Activated naive CD8-positive, alpha-beta T cell (primary cell): ENCODE measurements around the gene VMA21.

Source experiments
- H3K27ac Mint-ChIP-seq: one replicate; pipeline ENCODE4 v1.8.0; 2021; ENCODE audit warnings: mixed read lengths
- H3K27me3 Mint-ChIP-seq: one replicate; pipeline ENCODE4 v1.8.0; 2021; ENCODE audit warnings: mixed read lengths
- H3K36me3 Mint-ChIP-seq: one replicate; pipeline ENCODE4 v1.8.0; 2021; ENCODE audit warnings: mixed read lengths
- H3K4me1 Mint-ChIP-seq: one replicate; pipeline ENCODE4 v1.8.0; 2021; ENCODE audit warnings: low read depth, mixed read lengths
- H3K4me3 Mint-ChIP-seq: one replicate; pipeline ENCODE4 v1.8.0; 2021; ENCODE audit warnings: mild to moderate bottlenecking, mixed read lengths
- H3K9me3 Mint-ChIP-seq: one replicate; pipeline ENCODE4 v1.8.0; 2021; ENCODE audit warnings: low read depth, mixed read lengths

The VMA21 gene

GRCh38 chrX:151396825-151397740 is at the start of gene VMA21:
TSS of gene VMA21 (plus strand) at chrX:151397206. CDS start at chrX:151397309, 103 bp downstream.
- Mint-ChIP-seq H3K27ac (peak within 1 kb of the TSS; percentile 98), H3K9me3 (no peaks in the 10 kb centered on the region), H3K4me1 (peaks cover 66% of the 10 kb centered on the region), H3K27me3 (no peaks in the 10 kb centered on the region), H3K36me3 (no peaks in the 10 kb centered on the region), H3K4me3 (peak within 1 kb of the TSS; percentile 95)

GRCh38 chrX:151359341-151359740 is 37.7 kb upstream of the VMA21 start:
- Mint-ChIP-seq H3K27me3 (peaks cover 12% of the 10 kb centered on the region), H3K4me1 (no peaks in the 10 kb centered on the region), H3K36me3 (no peaks in the 10 kb centered on the region), H3K27ac (no peak overlapping the region), H3K4me3 (no peak overlapping the region), H3K9me3 (no peaks in the 10 kb centered on the region)

GRCh38 chrX:151359931-151360871 is 36.8 kb upstream of the VMA21 start:
- Mint-ChIP-seq H3K4me3 (peak overlapping the region; percentile 20), H3K27ac (no peak overlapping the region), H3K4me1 (no peaks in the 10 kb centered on the region), H3K27me3 (peaks cover 12% of the 10 kb centered on the region), H3K36me3 (no peaks in the 10 kb centered on the region), H3K9me3 (no peaks in the 10 kb centered on the region)

- Mint-ChIP-seq H3K36me3 (no peaks in the 10 kb centered on the region), H3K4me1 (no peaks in the 10 kb centered on the region)
These were observed 33.7 kb upstream of the VMA21 start for GRCh38 chrX:151363316-151363715.

GRCh38 chrX:151365579-151365978 is 31.4 kb upstream of the VMA21 start:
- H3K27ac Mint-ChIP-seq = no peak overlapping the region
- peaks cover 9% of the 10 kb centered on the region for H3K27me3 Mint-ChIP-seq
- H3K9me3 Mint-ChIP-seq = no peaks in the 10 kb centered on the region
- H3K4me1 Mint-ChIP-seq = no peaks in the 10 kb centered on the region
- H3K4me3 Mint-ChIP-seq = no peak overlapping the region
- H3K36me3 Mint-ChIP-seq = no peaks in the 10 kb centered on the region

More at GRCh38 chrX:151363316-151363715, 33.7 kb upstream of the VMA21 start:
- H3K27me3 Mint-ChIP-seq = peaks cover 8% of the 10 kb centered on the region
- no peaks in the 10 kb centered on the region for H3K9me3 Mint-ChIP-seq
- H3K27ac Mint-ChIP-seq = no peak overlapping the region
- H3K4me3 Mint-ChIP-seq = no peak overlapping the region

GRCh38 chrX:151370906-151371305 is 26.1 kb upstream of the VMA21 start:
- Mint-ChIP-seq H3K27me3 (peaks cover 11% of the 10 kb centered on the region), H3K36me3 (no peaks in the 10 kb centered on the region), H3K4me1 (no peaks in the 10 kb centered on the region), H3K9me3 (no peaks in the 10 kb centered on the region), H3K4me3 (no peak overlapping the region), H3K27ac (no peak overlapping the region)

GRCh38 chrX:151384807-151385206 is 12.2 kb upstream of the VMA21 start:
- H3K36me3 Mint-ChIP-seq = no peaks in the 10 kb centered on the region
- no peak overlapping the region for H3K4me3 Mint-ChIP-seq
- H3K27me3 Mint-ChIP-seq = no peaks in the 10 kb centered on the region
- H3K4me1 Mint-ChIP-seq = no peaks in the 10 kb centered on the region
- H3K9me3 Mint-ChIP-seq = no peaks in the 10 kb centered on the region
- H3K27ac Mint-ChIP-seq = no peak overlapping the region

- no peak overlapping the region for H3K4me3 Mint-ChIP-seq
- H3K9me3 Mint-ChIP-seq = no peaks in the 10 kb centered on the region
- H3K27ac Mint-ChIP-seq = no peak overlapping the region
- no peaks in the 10 kb centered on the region for H3K36me3 Mint-ChIP-seq
- no peaks in the 10 kb centered on the region for H3K4me1 Mint-ChIP-seq
- H3K27me3 Mint-ChIP-seq = no peaks in the 10 kb centered on the region
These were observed 10.1 kb upstream of the VMA21 start for GRCh38 chrX:151386838-151387459.

- no peak overlapping the region for H3K27ac Mint-ChIP-seq
These were observed 5.3 kb upstream of the VMA21 start for GRCh38 chrX:151391722-151392121.

GRCh38 chrX:151393514-151393913 is 3.5 kb upstream of the VMA21 start:
- Mint-ChIP-seq H3K9me3 (no peaks in the 10 kb centered on the region), H3K4me1 (peaks cover 38% of the 10 kb centered on the region), H3K4me3 (peak overlapping the region; percentile 57), H3K27me3 (no peaks in the 10 kb centered on the region), H3K27ac (peak overlapping the region; percentile 81), H3K36me3 (no peaks in the 10 kb centered on the region)

More at GRCh38 chrX:151391722-151392121, 5.3 kb upstream of the VMA21 start:
- H3K9me3 Mint-ChIP-seq = no peaks in the 10 kb centered on the region
- no peaks in the 10 kb centered on the region for H3K27me3 Mint-ChIP-seq
- H3K36me3 Mint-ChIP-seq = no peaks in the 10 kb centered on the region
- no peak overlapping the region for H3K4me3 Mint-ChIP-seq
- peaks cover 31% of the 10 kb centered on the region for H3K4me1 Mint-ChIP-seq

GRCh38 chrX:151396042-151396824 is 773 bp upstream of the VMA21 start:
- Mint-ChIP-seq H3K27ac (peak overlapping the region; percentile 98), H3K4me3 (peak overlapping the region; percentile 87), H3K9me3 (no peaks in the 10 kb centered on the region), H3K4me1 (peaks cover 63% of the 10 kb centered on the region), H3K27me3 (no peaks in the 10 kb centered on the region), H3K36me3 (no peaks in the 10 kb centered on the region)

GRCh38 chrX:151397741-151398070 is 700 bp downstream of the VMA21 start:
- peaks cover 66% of the 10 kb centered on the region for H3K4me1 Mint-ChIP-seq
- H3K9me3 Mint-ChIP-seq = no peaks in the 10 kb centered on the region
- peak overlapping the region; percentile 90 for H3K27ac Mint-ChIP-seq
- H3K27me3 Mint-ChIP-seq = no peaks in the 10 kb centered on the region
- peak overlapping the region; percentile 95 for H3K4me3 Mint-ChIP-seq
- no peaks in the 10 kb centered on the region for H3K36me3 Mint-ChIP-seq

- Mint-ChIP-seq H3K27ac (peak overlapping the region; percentile 90), H3K4me1 (peaks cover 62% of the 10 kb centered on the region), H3K4me3 (peak overlapping the region; percentile 95), H3K27me3 (no peaks in the 10 kb centered on the region), H3K9me3 (no peaks in the 10 kb centered on the region), H3K36me3 (peaks cover 1% of the 10 kb centered on the region)
These were observed 1.3 kb downstream of the VMA21 start for GRCh38 chrX:151398346-151398745.

GRCh38 chrX:151402719-151403390 is 5.8 kb downstream of the VMA21 start:
- H3K36me3 Mint-ChIP-seq = peaks cover 3% of the 10 kb centered on the region
- H3K27ac Mint-ChIP-seq = no peak overlapping the region
- H3K9me3 Mint-ChIP-seq = no peaks in the 10 kb centered on the region
- H3K27me3 Mint-ChIP-seq = no peaks in the 10 kb centered on the region
- H3K4me3 Mint-ChIP-seq = no peak overlapping the region
- H3K4me1 Mint-ChIP-seq = peaks cover 39% of the 10 kb centered on the region
